Psoas muscle (tissue), 8 donors: ENCODE measurements around the gene PRR9. TPM values are rescaled to one million over a fixed set of nuclear protein-coding genes. Genes with fewer than 3 reads are reported as not detected.

Experiments used
- ATAC-seq, 4 donors: fragments of 200-7000 bp; cut with Tn5 transposase; one replicate each; pipeline ENCODE4 v1.9.1; 2020; ENCODE audit warnings: moderate library complexity in 3 of 4, mild to moderate bottlenecking in 2 of 4
- DNase-seq, 2 donors: peaks; one replicate each; pipeline ENCODE4 v3.0.0-alpha.2; 2020
- H3K27ac ChIP-seq: fragments of 200-600 bp; one replicate; pipeline ENCODE4 v1.8.0; 2022
- H3K27me3 ChIP-seq, 3 donors: fragments of 200-600 bp in 1 of 3; one replicate each; pipeline versions ENCODE4 v1.6.1 to v1.8.0; 2013 to 2022; ENCODE audit warnings: low read length in 2 of 3, mild to moderate bottlenecking in 2 of 3, moderate library complexity in 1 of 3; ENCODE audit not compliant: insufficient read depth in 3 of 3
- H3K36me3 ChIP-seq, 2 donors: fragments of 200-600 bp in 1 of 2; one replicate each; pipeline versions ENCODE4 v1.6.1 to v1.8.0; 2013 to 2022; ENCODE audit warnings: low read depth in 1 of 2, mild to moderate bottlenecking in 1 of 2, moderate library complexity in 1 of 2; ENCODE audit not compliant: insufficient read depth in 1 of 2
- H3K4me1 ChIP-seq: fragments of 200-600 bp; one replicate; pipeline ENCODE4 v1.8.0; 2022
- H3K4me3 ChIP-seq: fragments of 200-600 bp; one replicate; pipeline ENCODE4 v1.8.0; 2022; ENCODE audit warnings: mild to moderate bottlenecking
- H3K9me3 ChIP-seq: fragments of 200-600 bp; one replicate; pipeline ENCODE4 v1.8.0; 2022
- whole genome bisulfite sequencing, 3 donors: extraction: QIAGEN DNeasy Blood & Tissue Kit; methylation state at CpG; one replicate each; pipeline versions ENCODE4 v1.1.6 to v1.1.7; 2013; 5-methylcytosine and 5-hydroxymethylcytosine counted together
- intact Hi-C, 2 donors: fragments of 100-400 bp; cut with DNase I; formaldehyde crosslinking; loops; one replicate each; pipeline versions ENCODE4 v1.11.0 to v1.14.2; 2022
- polyA plus RNA-seq, 3 donors: library from polyadenylated mRNA; stranded (reverse); fragments of 200-250 nt; gene quantifications; one replicate each; pipeline ENCODE4 v1.2.3, GENCODE V29; 2013
- total RNA-seq, 4 donors: library from RNA; stranded (reverse); fragmentation: NEBNext Ultra II Directional in 2 of 4; extraction: Animal tissue kit (Norgen Biotek cat#: 25700) in 2 of 4; gene quantifications; one replicate each; pipeline versions ENCODE4 v1.2.1 to v1.2.4, GENCODE V29; 2021 to 2023
- TF ChIP-seq, protein P1 (sequence below): fragments of 200-600 bp; IDR thresholded peaks from one replicate; pipeline ENCODE4 v1.8.0; 2022; ENCODE audit warnings: antibody characterized with exemption
- donor health status: healthy with polysubstance abuse.
- donor health status: DM: no; HTN: no; CAD: no; lungs with moderate emphysema.
- donor health status: Bipolar disorder and iron deficiency.
- donor health status: healthy.
- donor health status: DM: yes; HTN: yes; CAD: no.
- donor health status: DM: no; HTN: no; CAD: no.
- donor health status: DM: no; HTN: no; CAD: no.
- donor health status: DM: yes; HTN: yes; CAD: no.

The PRR9 gene
- total and polyA plus RNA-seq, 7 donors = 0.04 TPM; not detected in 6

DNA sequence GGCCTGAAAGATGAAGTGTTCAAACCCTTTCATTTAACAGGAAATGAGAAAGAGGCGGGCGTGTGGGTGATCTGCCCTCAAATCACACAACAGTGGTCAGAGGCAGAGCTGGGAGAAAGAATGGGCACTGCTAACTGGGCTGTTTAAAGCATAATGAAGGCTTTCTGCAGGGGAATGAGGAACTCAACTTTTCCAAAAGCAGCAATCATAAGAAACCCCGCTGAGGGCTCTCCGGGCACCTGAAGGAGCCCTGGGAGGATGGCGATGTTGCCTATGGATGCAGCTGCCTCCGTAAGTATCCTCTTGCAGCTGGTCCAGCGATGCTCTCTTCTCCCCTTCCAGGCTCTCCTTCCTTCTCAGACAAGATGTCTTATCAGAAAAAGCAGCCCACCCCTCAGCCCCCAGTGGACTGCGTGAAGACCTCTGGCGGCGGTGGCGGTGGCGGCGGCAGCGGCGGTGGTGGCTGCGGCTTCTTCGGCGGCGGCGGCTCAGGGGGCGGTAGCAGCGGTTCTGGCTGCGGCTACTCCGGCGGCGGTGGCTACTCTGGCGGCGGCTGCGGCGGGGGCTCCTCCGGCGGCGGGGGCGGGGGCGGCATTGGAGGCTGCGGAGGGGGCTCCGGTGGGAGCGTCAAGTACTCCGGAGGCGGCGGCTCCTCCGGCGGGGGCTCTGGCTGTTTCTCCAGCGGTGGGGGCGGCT is 43.3 kb downstream of the PRR9 start:
- Histone ChIP-seq H3K4me1 (peaks cover 4% of the 10 kb centered on the region), H3K9me3 (no peaks in the 10 kb centered on the region), H3K36me3 (no peaks in the 10 kb centered on the region), H3K27ac (no peak overlapping the region), H3K4me3 (peak overlapping the region; percentile 56), H3K27me3 (peaks cover 0 to 60% (median 19%) of the 10 kb centered on the region in 3 donors)
- WGBS, 3 donors = 9 to 14% (median 9%) methylated on average over 30 to 45 of the region's 45 CpGs
- DNase-seq = no peak
- peak in 1 of 4 donors; percentile 13 for ATAC-seq
- TF ChIP-seq, protein P1, sequence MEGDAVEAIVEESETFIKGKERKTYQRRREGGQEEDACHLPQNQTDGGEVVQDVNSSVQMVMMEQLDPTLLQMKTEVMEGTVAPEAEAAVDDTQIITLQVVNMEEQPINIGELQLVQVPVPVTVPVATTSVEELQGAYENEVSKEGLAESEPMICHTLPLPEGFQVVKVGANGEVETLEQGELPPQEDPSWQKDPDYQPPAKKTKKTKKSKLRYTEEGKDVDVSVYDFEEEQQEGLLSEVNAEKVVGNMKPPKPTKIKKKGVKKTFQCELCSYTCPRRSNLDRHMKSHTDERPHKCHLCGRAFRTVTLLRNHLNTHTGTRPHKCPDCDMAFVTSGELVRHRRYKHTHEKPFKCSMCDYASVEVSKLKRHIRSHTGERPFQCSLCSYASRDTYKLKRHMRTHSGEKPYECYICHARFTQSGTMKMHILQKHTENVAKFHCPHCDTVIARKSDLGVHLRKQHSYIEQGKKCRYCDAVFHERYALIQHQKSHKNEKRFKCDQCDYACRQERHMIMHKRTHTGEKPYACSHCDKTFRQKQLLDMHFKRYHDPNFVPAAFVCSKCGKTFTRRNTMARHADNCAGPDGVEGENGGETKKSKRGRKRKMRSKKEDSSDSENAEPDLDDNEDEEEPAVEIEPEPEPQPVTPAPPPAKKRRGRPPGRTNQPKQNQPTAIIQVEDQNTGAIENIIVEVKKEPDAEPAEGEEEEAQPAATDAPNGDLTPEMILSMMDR = no peak
- intact Hi-C loops = no loop called here

DNA sequence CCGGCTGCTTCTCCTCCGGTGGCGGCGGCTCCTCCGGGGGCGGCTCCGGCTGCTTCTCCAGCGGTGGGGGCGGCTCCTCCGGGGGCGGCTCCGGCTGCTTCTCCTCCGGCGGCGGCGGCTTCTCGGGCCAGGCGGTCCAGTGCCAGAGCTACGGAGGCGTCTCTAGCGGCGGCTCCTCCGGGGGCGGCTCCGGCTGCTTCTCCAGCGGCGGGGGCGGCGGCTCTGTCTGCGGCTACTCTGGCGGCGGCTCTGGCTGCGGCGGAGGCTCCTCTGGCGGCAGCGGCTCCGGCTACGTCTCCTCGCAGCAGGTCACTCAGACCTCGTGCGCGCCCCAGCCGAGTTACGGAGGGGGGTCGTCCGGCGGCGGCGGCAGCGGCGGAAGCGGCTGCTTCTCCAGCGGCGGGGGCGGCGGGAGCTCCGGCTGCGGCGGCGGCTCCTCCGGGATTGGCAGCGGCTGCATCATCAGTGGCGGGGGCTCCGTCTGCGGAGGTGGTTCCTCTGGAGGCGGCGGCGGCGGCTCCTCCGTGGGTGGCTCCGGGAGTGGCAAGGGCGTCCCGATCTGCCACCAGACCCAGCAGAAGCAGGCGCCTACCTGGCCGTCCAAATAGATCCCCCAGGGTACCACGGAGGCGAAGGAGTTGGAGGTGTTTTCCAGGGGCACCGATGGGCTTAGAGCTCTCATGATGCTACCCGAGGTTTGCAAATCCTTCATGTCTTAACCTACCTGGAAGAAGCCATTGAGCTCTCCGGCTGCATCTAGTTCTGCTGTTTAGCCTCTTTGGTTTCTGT is 44.1 kb downstream of the PRR9 start:
- no peak overlapping the region for H3K27ac ChIP-seq
- ATAC-seq (peak in 1 of 4 donors; percentile 37), DNase-seq (peak; percentile 35 to 57)
- 2 to 4% (median 2%) methylated on average over 48 to 80 of the region's 80 CpGs for WGBS, 3 donors
- TF ChIP-seq, protein P1 = no peak
- no peaks in the 10 kb centered on the region for H3K36me3 ChIP-seq
- no peaks in the 10 kb centered on the region for H3K9me3 ChIP-seq
- H3K27me3 ChIP-seq = peaks cover 0 to 66% (median 19%) of the 10 kb centered on the region in 3 donors
- intact Hi-C loops = no loop called here
- peaks cover 4% of the 10 kb centered on the region for H3K4me1 ChIP-seq
- peak overlapping the region; percentile 56 for H3K4me3 ChIP-seq

DNA sequence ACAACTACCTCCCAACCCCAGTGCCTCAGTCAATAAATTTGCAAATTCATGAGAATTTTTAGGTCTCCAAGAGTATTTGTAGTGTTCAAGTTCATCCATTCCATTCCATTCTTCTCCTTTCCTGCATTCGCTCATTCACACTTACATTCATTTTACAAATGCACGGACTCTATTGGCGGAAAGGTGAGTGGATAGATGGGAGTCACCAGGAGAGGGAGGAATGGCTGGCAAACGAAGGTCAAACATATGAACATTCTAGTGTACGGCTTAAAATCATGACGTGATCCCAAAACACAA is 44.6 kb downstream of the PRR9 start:
- H3K9me3 ChIP-seq = no peaks in the 10 kb centered on the region
- no peak for DNase-seq
- H3K36me3 ChIP-seq = no peaks in the 10 kb centered on the region
- H3K4me3 ChIP-seq = peak overlapping the region; percentile 56
- ATAC-seq = no peak
- intact Hi-C loops = no loop called here
- peaks cover 4% of the 10 kb centered on the region for H3K4me1 ChIP-seq
- no peak overlapping the region for H3K27ac ChIP-seq
- 36 to 57% (median 44%) methylated on average over 6 of the region's 6 CpGs for WGBS, 3 donors
- TF ChIP-seq, protein P1 = no peak
- H3K27me3 ChIP-seq = peaks cover 0 to 66% (median 19%) of the 10 kb centered on the region in 3 donors

DNA sequence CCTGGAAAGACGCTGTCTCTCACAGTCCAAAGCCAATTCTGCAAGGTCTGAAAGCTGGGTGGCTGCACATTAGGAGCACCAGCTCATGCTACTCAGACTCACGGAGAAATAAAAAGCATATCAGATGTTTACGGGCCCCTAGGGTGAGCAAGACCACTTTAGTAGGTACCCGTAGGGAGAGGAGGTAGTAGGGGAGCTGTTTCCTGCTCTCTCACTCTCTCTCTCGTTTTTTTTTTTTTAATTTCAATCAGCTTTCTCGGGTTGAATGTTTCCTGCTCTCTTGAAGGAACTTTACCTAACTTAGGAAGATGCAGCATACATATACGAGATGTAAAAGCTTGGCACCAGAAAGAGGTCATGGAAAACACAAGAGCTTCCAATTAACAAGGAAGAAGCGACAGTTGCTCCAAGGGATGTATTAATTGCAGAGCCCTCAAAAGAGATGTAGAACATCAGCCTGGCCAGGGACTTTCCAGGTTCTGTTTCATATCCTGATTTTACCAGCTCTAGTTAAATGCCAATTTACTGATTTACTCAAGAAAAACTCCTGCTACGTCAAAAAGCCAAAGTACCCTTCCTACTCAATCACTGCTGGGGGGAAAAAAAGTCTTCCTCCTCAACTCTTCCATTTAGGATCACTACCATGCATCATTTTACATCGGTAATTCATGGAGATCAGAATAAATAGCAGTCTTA is 45.2 kb downstream of the PRR9 start:
- TF ChIP-seq, protein P1 = no peak
- ATAC-seq = no peak
- H3K27me3 ChIP-seq = peaks cover 0 to 66% (median 19%) of the 10 kb centered on the region in 3 donors
- WGBS, 3 donors = 24 to 43% (median 27%) methylated on average over 10 of the region's 10 CpGs
- intact Hi-C loops = no loop called here
- no peak overlapping the region for H3K4me3 ChIP-seq
- H3K36me3 ChIP-seq = no peaks in the 10 kb centered on the region
- H3K27ac ChIP-seq = no peak overlapping the region
- no peak for DNase-seq
- no peaks in the 10 kb centered on the region for H3K9me3 ChIP-seq
- H3K4me1 ChIP-seq = peaks cover 4% of the 10 kb centered on the region
